ENCODE measurements around the gene UTS2. TPM values are rescaled to one million over a fixed set of nuclear protein-coding genes. Genes with fewer than 3 reads are reported as not detected.

UTS2 gene
- total RNA-seq, 2 experiments from 2014 or later, result not detected

- H3K27me3 Mint-ChIP-seq, result no peaks in the 10 kb centered on the region
- no peak for DNase-seq
- POLR2A ChIA-PET, result no interaction called here
- intact Hi-C loops (cut with micrococcal nuclease), result no loop called here
- H3K9me3 Mint-ChIP-seq, result no peaks in the 10 kb centered on the region
- H3K4me1 Mint-ChIP-seq (ENCODE audit: low read depth), result peaks cover 2% of the 10 kb centered on the region
- CTCF ChIA-PET, result no interaction called here
- no peak for ATAC-seq
- no peak for TF ChIP-seq CTCF (IDR thresholded peaks at IDR 0.05)
- no peak overlapping the region for H3K4me3 Mint-ChIP-seq
- no peak overlapping the region for H3K27ac Mint-ChIP-seq
- no peaks in the 10 kb centered on the region for H3K36me3 Mint-ChIP-seq (ENCODE audit: low read depth)
These were observed 6.5 kb upstream of the UTS2 start for GRCh38 chr1:7859406-7859805.

GRCh38 chr1:7857985-7858384 is 5.1 kb upstream of the UTS2 start:
- no peak overlapping the region for H3K27ac Mint-ChIP-seq
- H3K9me3 Mint-ChIP-seq, result no peaks in the 10 kb centered on the region
- DNase-seq, result no peak
- CTCF ChIA-PET, result interaction anchor here (1.2 kb wide), 1 partner anchor 50 kb away, joined by 3 read pairs; no protein-coding TSS in a partner anchor
- ATAC-seq, result no peak
- intact Hi-C loops (cut with micrococcal nuclease), result no loop called here
- no peaks in the 10 kb centered on the region for H3K27me3 Mint-ChIP-seq
- peaks cover 2% of the 10 kb centered on the region for H3K4me1 Mint-ChIP-seq (ENCODE audit: low read depth)
- H3K4me3 Mint-ChIP-seq, result no peak overlapping the region
- no peak for TF ChIP-seq CTCF (IDR thresholded peaks at IDR 0.05)
- no peaks in the 10 kb centered on the region for H3K36me3 Mint-ChIP-seq (ENCODE audit: low read depth)
- POLR2A ChIA-PET, result interaction anchor here (0.6 kb wide), 1 partner anchor 101 kb away, joined by 4 read pairs; no protein-coding TSS in a partner anchor

- no peak for TF ChIP-seq CTCF (IDR thresholded peaks at IDR 0.05)
- DNase-seq, result no peak
- POLR2A ChIA-PET, result interaction anchor here (0.6 kb wide), 1 partner anchor 100 kb away, joined by 4 read pairs; no protein-coding TSS in a partner anchor
- ATAC-seq, result no peak
- no peaks in the 10 kb centered on the region for H3K27me3 Mint-ChIP-seq
- intact Hi-C loops (cut with micrococcal nuclease), result no loop called here
- no peaks in the 10 kb centered on the region for H3K9me3 Mint-ChIP-seq
- no peak overlapping the region for H3K27ac Mint-ChIP-seq
- CTCF ChIA-PET, result no interaction called here
- H3K4me3 Mint-ChIP-seq, result no peak overlapping the region
- no peaks in the 10 kb centered on the region for H3K36me3 Mint-ChIP-seq (ENCODE audit: low read depth)
- peaks cover 2% of the 10 kb centered on the region for H3K4me1 Mint-ChIP-seq (ENCODE audit: low read depth)
These were observed 4.1 kb upstream of the UTS2 start for GRCh38 chr1:7857000-7857399.

- Mint-ChIP-seq H3K27ac (no peak overlapping the region), H3K36me3 (ENCODE audit: low read depth) (no peaks in the 10 kb centered on the region), H3K4me1 (ENCODE audit: low read depth) (peaks cover 2% of the 10 kb centered on the region), H3K9me3 (no peaks in the 10 kb centered on the region), H3K4me3 (no peak overlapping the region), H3K27me3 (peaks cover 1% of the 10 kb centered on the region)
- intact Hi-C loops (cut with micrococcal nuclease), result no loop called here
- CTCF ChIA-PET, result no interaction called here
- POLR2A ChIA-PET, result no interaction called here
- no peak for ATAC-seq
- TF ChIP-seq CTCF (IDR thresholded peaks at IDR 0.05), result no peak
- peak; percentile 9 for DNase-seq
These were observed 3.5 kb upstream of the UTS2 start for GRCh38 chr1:7856345-7856744.

GRCh38 chr1:7853684-7854026 is 790 bp upstream of the UTS2 start:
- Mint-ChIP-seq H3K4me1 (ENCODE audit: low read depth) (peaks cover 2% of the 10 kb centered on the region), H3K27ac (no peak overlapping the region), H3K9me3 (no peaks in the 10 kb centered on the region), H3K27me3 (peaks cover 5% of the 10 kb centered on the region), H3K36me3 (ENCODE audit: low read depth) (no peaks in the 10 kb centered on the region), H3K4me3 (no peak overlapping the region)
- ChIA-PET CTCF (no interaction called here), POLR2A (no interaction called here)
- ATAC-seq (no peak), DNase-seq (no peak)
- intact Hi-C loops (cut with micrococcal nuclease), result no loop called here
- TF ChIP-seq CTCF (IDR thresholded peaks at IDR 0.05), result no peak
